ENCODE data around the gene SLC29A1. TPM values are rescaled to one million over a fixed set of nuclear protein-coding genes. Genes with fewer than 3 reads are reported as not detected.
"Not testable (repeated sequence)": the region's sequence is repeated elsewhere in the genome, so short reads cannot be mapped to it uniquely, and the experiment has no call there.

Gene SLC29A1
- total RNA-seq, 1 donor from 2014 or later: 59.8 TPM

- Histone ChIP-seq H3K36me3 (no peaks in the 10 kb centered on the region), H3K4me1 (peaks cover 3% of the 10 kb centered on the region), H3K27ac (no peak overlapping the region), H3K9me3 (no peaks in the 10 kb centered on the region), H3K27me3 (no peaks in the 10 kb centered on the region), H3K4me3 (no peak overlapping the region)
- DNase-seq (no peak), ATAC-seq (no peak)
- intact Hi-C loops (cut with DNase I): loop anchor here (5.0 kb wide), 1 partner anchor 54 kb away; no protein-coding TSS in a partner anchor
- TF ChIP-seq CTCF (IDR thresholded peaks at IDR 0.05): no peak
Measured at GRCh38 chr6:44183783-44184182, 39.6 kb upstream of the SLC29A1 start.

- H3K9me3 ChIP-seq; H3K4me1 ChIP-seq; intact Hi-C loops (cut with DNase I); H3K27ac ChIP-seq; H3K27me3 ChIP-seq; ATAC-seq; DNase-seq; H3K4me3 ChIP-seq; H3K36me3 ChIP-seq: not testable (repeated sequence)
Measured at GRCh38 chr6:44185356-44185755, 38.0 kb upstream of the SLC29A1 start.

- intact Hi-C loops (cut with DNase I): no loop called here
Measured at GRCh38 chr6:44185953-44186634, 37.3 kb upstream of the SLC29A1 start.

GRCh38 chr6:44186635-44187025, 36.8 kb upstream of the SLC29A1 start:
- Histone ChIP-seq H3K4me3 (no peak overlapping the region), H3K36me3 (no peaks in the 10 kb centered on the region), H3K27me3 (no peaks in the 10 kb centered on the region), H3K27ac (peak overlapping the region; percentile 37), H3K9me3 (no peaks in the 10 kb centered on the region), H3K4me1 (peaks cover 3% of the 10 kb centered on the region)
- intact Hi-C loops (cut with DNase I): no loop called here
- ATAC-seq: no peak
- no peak for TF ChIP-seq CTCF (IDR thresholded peaks at IDR 0.05)
- DNase-seq: no peak

More at GRCh38 chr6:44185953-44186634, 37.3 kb upstream of the SLC29A1 start:
- no peak for ATAC-seq
- no peak for DNase-seq
- Histone ChIP-seq H3K9me3 (no peaks in the 10 kb centered on the region), H3K27me3 (no peaks in the 10 kb centered on the region), H3K27ac (peak overlapping the region; percentile 24), H3K4me3 (no peak overlapping the region), H3K36me3 (no peaks in the 10 kb centered on the region), H3K4me1 (peaks cover 3% of the 10 kb centered on the region)
- no peak for TF ChIP-seq CTCF (IDR thresholded peaks at IDR 0.05)

GRCh38 chr6:44188819-44189218, 34.6 kb upstream of the SLC29A1 start:
- Histone ChIP-seq H3K27ac (no peak overlapping the region), H3K36me3 (no peaks in the 10 kb centered on the region), H3K4me3 (no peak overlapping the region), H3K27me3 (no peaks in the 10 kb centered on the region), H3K4me1 (peaks cover 3% of the 10 kb centered on the region), H3K9me3 (no peaks in the 10 kb centered on the region)
- TF ChIP-seq CTCF (IDR thresholded peaks at IDR 0.05): no peak
- no peak for ATAC-seq
- intact Hi-C loops (cut with DNase I): no loop called here
- no peak for DNase-seq

- no peaks in the 10 kb centered on the region for H3K9me3 ChIP-seq
- no peak overlapping the region for H3K4me3 ChIP-seq
Measured at GRCh38 chr6:44189257-44189656, 34.1 kb upstream of the SLC29A1 start.

More at GRCh38 chr6:44189257-44189656, 34.1 kb upstream of the SLC29A1 start:
- intact Hi-C loops (cut with DNase I): no loop called here
- Histone ChIP-seq H3K27me3 (no peaks in the 10 kb centered on the region), H3K36me3 (no peaks in the 10 kb centered on the region), H3K27ac (no peak overlapping the region), H3K4me1 (peaks cover 3% of the 10 kb centered on the region)
- TF ChIP-seq CTCF (IDR thresholded peaks at IDR 0.05): no peak
- ATAC-seq: no peak
- peak; percentile 25 for DNase-seq
